Heart left ventricle (tissue), 13 donors: ENCODE data around the gene STAMBP.

Source experiments
- CTCF ChIP-seq, 12 donors: fragments of 200-600 bp; sonication (generic) in 4 of 12; IDR thresholded peaks; one replicate each; pipeline versions ENCODE4 v1.5.0 to v1.8.0; 2018 to 2022; ENCODE audit warnings: antibody characterized with exemption in 12 of 12, mild to moderate bottlenecking in 5 of 12
- POLR2A ChIP-seq, 2 donors: fragments of 450-650 bp; IDR thresholded peaks; one replicate each; pipeline ENCODE4 v1.6.1; 2017; ENCODE audit warnings: antibody characterized with exemption in 2 of 2, mild to moderate bottlenecking in 2 of 2, moderate library complexity in 2 of 2
- donor health status: ischemic (EF 13 %, LVEDD 7.1; RV severe dilation, severe dysfunction).
- donor health status: DM: no; HTN: yes; CAD: no.
- donor health status: DM: no; HTN: no; CAD: no.
- donor health status: ischemic (EF 25% LVEDD 6.9; RV normal size, moderate dysfunction).
- donor health status: ischemic (EF 25% LVEDD 5.7; RV mildly dilated, moderate dysfunction).
- donor health status: ischemic (EF 35%, LVEDD 5.7; RV mildly dilated, moderate dysfunction).
- donor health status: nonischemic (EF 11% LVEDD 7.7; RV severe dilation, severe dysfunction).
- donor health status: DM: yes; HTN: yes; CAD: no.
- donor health status: PGD.
- donor health status: ischemic (EF 29% LVEDD 5.4; RV normal size, mild dysfunction).
- donor health status: nonischemic (EF 23%, LVEDD 6.1; RV moderate dilation, normal function).

- no peak for TF ChIP-seq POLR2A (IDR thresholded peaks at IDR 0.05)
- TF ChIP-seq CTCF (IDR thresholded peaks at IDR 0.05) = peak in 5 of 12 donors; percentile 7 to 20 (median 9)
Measured at GRCh38 chr2:73827018-73827417, 1.7 kb upstream of the STAMBP start.
